ENCODE measurements around the gene DHX35.

The DHX35 gene

GRCh38 chr20:38985603-38986170 lies 23.5 kb downstream of the DHX35 start (continued):
- TF ChIP-seq, protein P1, sequence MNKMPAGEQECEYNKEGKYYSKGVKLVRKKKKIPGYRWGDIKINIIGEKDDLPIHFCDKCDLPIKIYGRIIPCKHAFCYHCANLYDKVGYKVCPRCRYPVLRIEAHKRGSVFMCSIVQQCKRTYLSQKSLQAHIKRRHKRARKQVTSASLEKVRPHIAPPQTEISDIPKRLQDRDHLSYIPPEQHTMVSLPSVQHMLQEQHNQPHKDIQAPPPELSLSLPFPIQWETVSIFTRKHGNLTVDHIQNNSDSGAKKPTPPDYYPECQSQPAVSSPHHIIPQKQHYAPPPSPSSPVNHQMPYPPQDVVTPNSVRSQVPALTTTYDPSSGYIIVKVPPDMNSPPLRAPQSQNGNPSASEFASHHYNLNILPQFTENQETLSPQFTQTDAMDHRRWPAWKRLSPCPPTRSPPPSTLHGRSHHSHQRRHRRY (tag by site-specific recombination; IDR thresholded peaks at IDR 0.05): no peak
- TF ChIP-seq, protein P2, sequence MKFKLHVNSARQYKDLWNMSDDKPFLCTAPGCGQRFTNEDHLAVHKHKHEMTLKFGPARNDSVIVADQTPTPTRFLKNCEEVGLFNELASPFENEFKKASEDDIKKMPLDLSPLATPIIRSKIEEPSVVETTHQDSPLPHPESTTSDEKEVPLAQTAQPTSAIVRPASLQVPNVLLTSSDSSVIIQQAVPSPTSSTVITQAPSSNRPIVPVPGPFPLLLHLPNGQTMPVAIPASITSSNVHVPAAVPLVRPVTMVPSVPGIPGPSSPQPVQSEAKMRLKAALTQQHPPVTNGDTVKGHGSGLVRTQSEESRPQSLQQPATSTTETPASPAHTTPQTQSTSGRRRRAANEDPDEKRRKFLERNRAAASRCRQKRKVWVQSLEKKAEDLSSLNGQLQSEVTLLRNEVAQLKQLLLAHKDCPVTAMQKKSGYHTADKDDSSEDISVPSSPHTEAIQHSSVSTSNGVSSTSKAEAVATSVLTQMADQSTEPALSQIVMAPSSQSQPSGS (tag by site-specific recombination; IDR thresholded peaks at IDR 0.05; ENCODE audit: low read depth): no peak
- no peak for TF ChIP-seq PATZ1 (tag by site-specific recombination; IDR thresholded peaks at IDR 0.05)
- no peak for TF ChIP-seq GLIS2 (tag by site-specific recombination; IDR thresholded peaks at IDR 0.05)
- TF ChIP-seq ZNF366 (tag by site-specific recombination; conservative IDR thresholded peaks at IDR 0.05): peak; percentile 81; the same call in 1 of the 2 replicates
- TF ChIP-seq GFI1B (tag by site-specific recombination; IDR thresholded peaks at IDR 0.05): peak; percentile 75; the same call in 1 of the 2 replicates
- TF ChIP-seq ZNF830 (tag by site-specific recombination; IDR thresholded peaks at IDR 0.05; ENCODE audit: low read depth): no peak
- TF ChIP-seq ZNF544 (tag by site-specific recombination; IDR thresholded peaks at IDR 0.05): no peak
- TF ChIP-seq ZBTB7A (tag by site-specific recombination; IDR thresholded peaks at IDR 0.05; ENCODE audit: low read depth): no peak
- peak; percentile 61; the same call in 1 of the 2 replicates for TF ChIP-seq ZNF664 (tag by site-specific recombination; IDR thresholded peaks at IDR 0.05)
- no peak for TF ChIP-seq ZNF174 (tag by site-specific recombination; IDR thresholded peaks at IDR 0.05)
- no peak for TF ChIP-seq ZNF639 (tag by site-specific recombination; IDR thresholded peaks at IDR 0.05)
- TF ChIP-seq ZNF785 (tag by site-specific recombination; IDR thresholded peaks at IDR 0.05): no peak
- TF ChIP-seq ZEB2 (tag by site-specific recombination; IDR thresholded peaks at IDR 0.05): no peak
- TF ChIP-seq INSM2 (tag by site-specific recombination; IDR thresholded peaks at IDR 0.05): no peak
- TF ChIP-seq SCRT2 (tag by site-specific recombination; IDR thresholded peaks at IDR 0.05): peak; percentile 72
- TF ChIP-seq, protein P3, sequence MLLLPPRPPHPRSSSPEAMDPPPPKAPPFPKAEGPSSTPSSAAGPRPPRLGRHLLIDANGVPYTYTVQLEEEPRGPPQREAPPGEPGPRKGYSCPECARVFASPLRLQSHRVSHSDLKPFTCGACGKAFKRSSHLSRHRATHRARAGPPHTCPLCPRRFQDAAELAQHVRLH (tag by site-specific recombination; IDR thresholded peaks at IDR 0.05): no peak
- TF ChIP-seq SETDB1 (IDR thresholded peaks at IDR 0.05; ENCODE audit: insufficient read length, low read length): no peak
- peak; percentile 32; the same call in 1 of the 2 replicates for TF ChIP-seq SP7 (tag by site-specific recombination; IDR thresholded peaks at IDR 0.05)
- TF ChIP-seq, protein P4, sequence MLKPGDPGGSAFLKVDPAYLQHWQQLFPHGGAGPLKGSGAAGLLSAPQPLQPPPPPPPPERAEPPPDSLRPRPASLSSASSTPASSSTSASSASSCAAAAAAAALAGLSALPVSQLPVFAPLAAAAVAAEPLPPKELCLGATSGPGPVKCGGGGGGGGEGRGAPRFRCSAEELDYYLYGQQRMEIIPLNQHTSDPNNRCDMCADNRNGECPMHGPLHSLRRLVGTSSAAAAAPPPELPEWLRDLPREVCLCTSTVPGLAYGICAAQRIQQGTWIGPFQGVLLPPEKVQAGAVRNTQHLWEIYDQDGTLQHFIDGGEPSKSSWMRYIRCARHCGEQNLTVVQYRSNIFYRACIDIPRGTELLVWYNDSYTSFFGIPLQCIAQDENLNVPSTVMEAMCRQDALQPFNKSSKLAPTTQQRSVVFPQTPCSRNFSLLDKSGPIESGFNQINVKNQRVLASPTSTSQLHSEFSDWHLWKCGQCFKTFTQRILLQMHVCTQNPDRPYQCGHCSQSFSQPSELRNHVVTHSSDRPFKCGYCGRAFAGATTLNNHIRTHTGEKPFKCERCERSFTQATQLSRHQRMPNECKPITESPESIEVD (tag by site-specific recombination; IDR thresholded peaks at IDR 0.05): peak; percentile 72

Measured in HEK293 (cell line).